ENCODE measurements around the gene PDE3A. TPM values are rescaled to one million over a fixed set of nuclear protein-coding genes. Genes with fewer than 3 reads are reported as not detected.
"Not testable (repeated sequence)": the region's sequence is repeated elsewhere in the genome, so short reads cannot be mapped to it uniquely, and the experiment has no call there.

Gene PDE3A
- total RNA-seq, 4 donors from 2014 or later, result 7.7 to 75.8 (median 18.7) TPM

DNA sequence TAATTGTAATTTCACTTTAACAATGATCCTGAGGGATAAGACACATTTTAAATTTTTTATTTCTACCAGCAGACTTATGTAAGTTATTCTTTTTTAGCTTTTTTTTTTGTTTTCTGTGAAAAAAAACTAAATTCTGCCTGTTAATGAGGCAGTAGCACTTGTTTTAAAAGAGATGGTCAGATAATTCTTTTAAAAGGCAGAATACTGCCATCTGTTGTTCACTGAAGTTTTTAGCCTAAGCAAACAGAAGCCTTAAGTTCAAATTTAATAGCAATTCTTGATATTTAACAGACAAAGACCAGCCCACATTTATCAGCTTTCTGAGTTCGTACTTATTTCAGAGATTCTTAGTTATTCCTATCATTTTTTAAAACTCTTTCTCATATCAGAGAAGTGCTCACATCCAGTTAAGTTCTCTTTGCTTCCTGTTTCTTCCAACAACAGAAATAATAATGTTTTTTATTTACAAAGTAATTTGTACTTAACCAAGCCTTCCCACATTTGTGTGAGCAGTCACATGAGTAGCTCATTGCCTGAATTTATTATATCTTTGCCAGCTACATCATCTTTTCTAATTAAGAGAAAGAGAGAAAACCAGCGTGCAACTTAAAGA lies 233.4 kb downstream of the PDE3A start:
- H3K4me3 ChIP-seq, result no peak overlapping the region
- no peak for DNase-seq
- intact Hi-C loops (cut with DNase I; ENCODE audit: low total_unique reads), result no loop called here
- H3K9me3 ChIP-seq, result no peaks in the 10 kb centered on the region
- H3K36me3 ChIP-seq, result no peaks in the 10 kb centered on the region
- TF ChIP-seq, protein P1, sequence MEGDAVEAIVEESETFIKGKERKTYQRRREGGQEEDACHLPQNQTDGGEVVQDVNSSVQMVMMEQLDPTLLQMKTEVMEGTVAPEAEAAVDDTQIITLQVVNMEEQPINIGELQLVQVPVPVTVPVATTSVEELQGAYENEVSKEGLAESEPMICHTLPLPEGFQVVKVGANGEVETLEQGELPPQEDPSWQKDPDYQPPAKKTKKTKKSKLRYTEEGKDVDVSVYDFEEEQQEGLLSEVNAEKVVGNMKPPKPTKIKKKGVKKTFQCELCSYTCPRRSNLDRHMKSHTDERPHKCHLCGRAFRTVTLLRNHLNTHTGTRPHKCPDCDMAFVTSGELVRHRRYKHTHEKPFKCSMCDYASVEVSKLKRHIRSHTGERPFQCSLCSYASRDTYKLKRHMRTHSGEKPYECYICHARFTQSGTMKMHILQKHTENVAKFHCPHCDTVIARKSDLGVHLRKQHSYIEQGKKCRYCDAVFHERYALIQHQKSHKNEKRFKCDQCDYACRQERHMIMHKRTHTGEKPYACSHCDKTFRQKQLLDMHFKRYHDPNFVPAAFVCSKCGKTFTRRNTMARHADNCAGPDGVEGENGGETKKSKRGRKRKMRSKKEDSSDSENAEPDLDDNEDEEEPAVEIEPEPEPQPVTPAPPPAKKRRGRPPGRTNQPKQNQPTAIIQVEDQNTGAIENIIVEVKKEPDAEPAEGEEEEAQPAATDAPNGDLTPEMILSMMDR (IDR thresholded peaks at IDR 0.05), result peak; percentile 27 to 67 (median 49)
- TF ChIP-seq POLR2A (IDR thresholded peaks at IDR 0.05), result no peak
- no peaks in the 10 kb centered on the region for H3K27me3 ChIP-seq
- H3K27ac ChIP-seq, result peak overlapping the region; percentile 26 to 28
- H3K4me1 ChIP-seq, result no peaks in the 10 kb centered on the region

DNA sequence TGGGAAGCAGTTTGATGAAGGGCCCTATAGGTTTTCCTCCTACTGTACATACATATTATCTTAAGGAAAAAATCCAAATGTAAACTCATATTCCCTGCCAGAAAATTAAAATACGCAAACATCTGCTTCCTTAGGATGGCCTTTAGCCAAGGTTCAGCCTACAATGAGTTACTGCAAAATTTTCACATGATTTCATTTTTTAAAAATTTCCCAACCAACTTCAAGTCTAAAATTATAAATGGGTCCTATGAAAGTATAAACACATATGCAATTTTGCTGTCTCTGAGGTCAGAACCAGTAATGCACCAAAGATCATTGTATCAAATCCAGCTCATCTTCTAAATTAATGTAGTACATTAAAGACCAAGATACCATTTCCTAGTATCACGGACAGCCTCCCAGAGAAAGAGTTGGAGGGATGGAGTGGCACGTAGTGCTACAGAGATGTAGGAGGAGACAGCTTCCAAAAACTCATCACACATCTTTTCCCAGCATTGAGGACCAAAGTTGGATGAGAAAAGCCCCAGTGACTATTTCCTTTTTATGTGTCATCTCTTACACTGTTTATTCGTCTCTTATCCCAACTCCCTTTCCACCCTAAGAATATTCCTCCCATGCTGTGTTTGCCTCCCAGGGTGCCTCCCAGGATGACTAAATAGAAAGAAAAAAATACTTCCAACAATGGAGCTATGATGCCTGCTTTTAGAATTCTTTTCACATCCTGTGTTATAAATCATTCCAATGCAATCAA lies 234.5 kb downstream of the PDE3A start:
- no peak for TF ChIP-seq POLR2A (IDR thresholded peaks at IDR 0.05)
- TF ChIP-seq, protein P1 (IDR thresholded peaks at IDR 0.05), result no peak
- Histone ChIP-seq H3K9me3 (no peaks in the 10 kb centered on the region), H3K36me3 (no peaks in the 10 kb centered on the region), H3K27me3 (no peaks in the 10 kb centered on the region), H3K27ac (peak overlapping the region; percentile 26 to 28), H3K4me1 (no peaks in the 10 kb centered on the region), H3K4me3 (no peak overlapping the region)
- intact Hi-C loops (cut with DNase I; ENCODE audit: low total_unique reads), result no loop called here
- no peak for DNase-seq

DNA sequence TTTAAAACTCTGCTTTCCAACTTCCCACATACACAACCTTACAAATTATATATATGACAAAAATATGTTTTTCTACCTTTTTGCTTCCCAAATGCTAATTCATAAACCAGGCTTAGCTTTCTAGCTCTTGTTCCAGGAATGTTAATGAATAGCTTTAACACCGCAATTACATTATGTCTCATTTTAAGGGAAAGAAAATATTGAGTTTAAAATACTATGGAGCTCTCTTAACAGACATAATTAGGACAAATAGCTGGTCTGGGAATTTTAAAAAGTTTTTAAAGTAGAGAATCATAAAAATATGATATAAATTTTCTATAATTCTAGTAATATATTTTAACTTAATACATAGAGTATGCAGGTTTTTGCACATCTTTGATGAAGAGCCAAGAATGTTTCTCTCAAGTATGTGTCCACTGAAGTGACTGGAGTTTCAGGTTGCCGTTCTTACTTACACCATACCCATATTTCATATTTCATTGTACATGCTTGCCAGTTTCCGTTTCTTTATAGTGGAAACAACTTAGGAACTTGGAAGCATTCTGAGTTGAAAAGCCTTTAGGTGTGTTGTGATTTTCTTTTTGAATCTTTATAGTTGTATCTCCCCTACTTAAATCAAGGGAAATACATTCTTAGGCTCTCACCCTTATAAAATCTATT lies 236.2 kb downstream of the PDE3A start:
- H3K27ac ChIP-seq, result peak overlapping the region in 1 of 2 donors; percentile 11
- intact Hi-C loops (cut with DNase I; ENCODE audit: low total_unique reads), result no loop called here
- TF ChIP-seq, protein P1 (IDR thresholded peaks at IDR 0.05), result no peak
- TF ChIP-seq POLR2A (IDR thresholded peaks at IDR 0.05), result no peak

DNA sequence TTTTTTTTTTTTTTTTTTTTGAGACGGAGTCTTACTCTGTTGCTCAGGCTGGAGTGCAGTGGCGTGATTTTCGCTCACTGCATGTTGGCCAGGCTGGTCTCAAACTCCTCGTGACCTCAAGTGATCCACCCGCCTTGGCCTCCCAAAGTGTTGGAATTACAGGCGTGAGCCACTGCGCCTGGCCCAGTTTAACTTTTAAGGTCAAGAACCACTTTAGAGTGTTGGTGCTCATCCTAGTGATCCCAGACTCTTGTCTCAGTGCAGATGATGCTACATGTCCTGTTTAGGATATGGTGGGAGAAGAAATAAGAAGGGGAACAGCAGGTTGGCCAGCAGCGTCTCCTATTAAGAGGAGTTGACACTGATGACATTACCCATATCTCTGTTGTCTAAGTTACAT lies 246.7 kb downstream of the PDE3A start:
- DNase-seq; H3K4me1 ChIP-seq; intact Hi-C loops (cut with DNase I; ENCODE audit: low total_unique reads); H3K4me3 ChIP-seq; H3K9me3 ChIP-seq; H3K27ac ChIP-seq; H3K27me3 ChIP-seq; H3K36me3 ChIP-seq: not testable (repeated sequence)

More for the DNA sequence above, 236.2 kb downstream of the PDE3A start:
- no peaks in the 10 kb centered on the region for H3K27me3 ChIP-seq
- DNase-seq, result no peak
- H3K9me3 ChIP-seq, result no peaks in the 10 kb centered on the region
- H3K4me1 ChIP-seq, result no peaks in the 10 kb centered on the region
- H3K4me3 ChIP-seq, result no peak overlapping the region
- H3K36me3 ChIP-seq, result no peaks in the 10 kb centered on the region

DNA sequence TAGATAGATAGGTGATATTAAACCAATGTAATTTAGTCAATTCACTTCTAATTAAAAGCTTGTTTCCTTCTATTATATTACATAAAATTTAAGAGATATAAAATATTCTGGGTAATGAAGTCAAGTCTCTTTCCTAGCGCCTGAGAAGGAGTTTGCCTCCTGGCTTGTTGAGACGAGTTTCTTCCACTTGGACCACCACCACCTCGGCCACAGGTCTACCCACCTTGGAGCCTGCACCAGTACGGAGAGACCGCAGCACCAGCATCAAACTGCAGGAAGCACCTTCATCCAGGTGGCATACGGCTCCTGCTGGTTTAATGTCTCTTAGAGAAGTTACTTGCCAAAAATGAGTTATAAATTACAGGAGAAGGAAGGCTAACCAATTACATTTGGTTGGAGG lies 247.8 kb downstream of the PDE3A start:
- Histone ChIP-seq H3K4me1 (no peaks in the 10 kb centered on the region), H3K36me3 (no peaks in the 10 kb centered on the region), H3K4me3 (no peak overlapping the region), H3K9me3 (no peaks in the 10 kb centered on the region), H3K27ac (no peak overlapping the region), H3K27me3 (no peaks in the 10 kb centered on the region)
- intact Hi-C loops (cut with DNase I; ENCODE audit: low total_unique reads), result no loop called here
- TF ChIP-seq, protein P1 (IDR thresholded peaks at IDR 0.05), result no peak
- TF ChIP-seq POLR2A (IDR thresholded peaks at IDR 0.05), result no peak
- DNase-seq, result no peak
